ENCODE data around the gene FAM110A. TPM values are rescaled to one million over a fixed set of nuclear protein-coding genes. Genes with fewer than 3 reads are reported as not detected.

FAM110A gene
- total RNA-seq, 1 donor, result 10.6 TPM

GRCh38 chr20:869606-870005 lies 36.1 kb downstream of the FAM110A start:
- no peak overlapping the region for H3K4me3 ChIP-seq (ENCODE audit: low read length)
- H3K9me3 ChIP-seq (ENCODE audit: low read depth, low read length), result no peaks in the 10 kb centered on the region
- no peaks in the 10 kb centered on the region for H3K27me3 ChIP-seq (ENCODE audit: insufficient read depth, low read length)
- no peaks in the 10 kb centered on the region for H3K4me1 ChIP-seq (ENCODE audit: insufficient read depth, low read length)

- no peaks in the 10 kb centered on the region for H3K4me1 ChIP-seq (ENCODE audit: insufficient read depth, low read length)
- H3K9me3 ChIP-seq (ENCODE audit: low read depth, low read length), result no peaks in the 10 kb centered on the region
- H3K27me3 ChIP-seq (ENCODE audit: insufficient read depth, low read length), result no peaks in the 10 kb centered on the region
- no peak overlapping the region for H3K4me3 ChIP-seq (ENCODE audit: low read length)
Observed at GRCh38 chr20:870758-871157, 37.2 kb downstream of the FAM110A start.

GRCh38 chr20:871436-871835 lies 37.9 kb downstream of the FAM110A start:
- H3K27me3 ChIP-seq (ENCODE audit: insufficient read depth, low read length), result no peaks in the 10 kb centered on the region
- H3K9me3 ChIP-seq (ENCODE audit: low read depth, low read length), result no peaks in the 10 kb centered on the region
- H3K4me3 ChIP-seq (ENCODE audit: low read length), result no peak overlapping the region
- H3K4me1 ChIP-seq (ENCODE audit: insufficient read depth, low read length), result no peaks in the 10 kb centered on the region

DNA sequence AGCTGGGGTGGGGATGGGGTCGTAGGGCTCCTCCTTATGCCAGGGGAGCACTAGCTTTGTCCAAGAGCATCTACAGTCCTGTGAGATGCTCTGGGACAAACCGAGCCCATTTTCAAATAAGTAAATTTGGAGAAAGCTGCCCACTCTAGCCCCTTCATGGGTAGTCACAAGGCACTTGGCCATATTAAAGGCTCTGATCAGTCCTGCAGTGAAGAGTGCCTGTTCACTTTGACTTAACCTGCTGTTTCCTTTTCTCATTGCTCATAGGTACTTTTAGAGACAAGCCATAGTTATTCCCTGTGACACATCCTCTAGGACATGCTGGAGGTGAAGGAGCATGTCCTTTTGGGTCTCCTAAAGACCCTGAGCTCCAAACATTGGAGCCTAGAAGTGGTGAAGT lies 38.4 kb downstream of the FAM110A start:
- Histone ChIP-seq H3K4me3 (ENCODE audit: low read length) (no peak overlapping the region), H3K27me3 (ENCODE audit: insufficient read depth, low read length) (no peaks in the 10 kb centered on the region), H3K4me1 (ENCODE audit: insufficient read depth, low read length) (no peaks in the 10 kb centered on the region), H3K9me3 (ENCODE audit: low read depth, low read length) (no peaks in the 10 kb centered on the region)

DNA sequence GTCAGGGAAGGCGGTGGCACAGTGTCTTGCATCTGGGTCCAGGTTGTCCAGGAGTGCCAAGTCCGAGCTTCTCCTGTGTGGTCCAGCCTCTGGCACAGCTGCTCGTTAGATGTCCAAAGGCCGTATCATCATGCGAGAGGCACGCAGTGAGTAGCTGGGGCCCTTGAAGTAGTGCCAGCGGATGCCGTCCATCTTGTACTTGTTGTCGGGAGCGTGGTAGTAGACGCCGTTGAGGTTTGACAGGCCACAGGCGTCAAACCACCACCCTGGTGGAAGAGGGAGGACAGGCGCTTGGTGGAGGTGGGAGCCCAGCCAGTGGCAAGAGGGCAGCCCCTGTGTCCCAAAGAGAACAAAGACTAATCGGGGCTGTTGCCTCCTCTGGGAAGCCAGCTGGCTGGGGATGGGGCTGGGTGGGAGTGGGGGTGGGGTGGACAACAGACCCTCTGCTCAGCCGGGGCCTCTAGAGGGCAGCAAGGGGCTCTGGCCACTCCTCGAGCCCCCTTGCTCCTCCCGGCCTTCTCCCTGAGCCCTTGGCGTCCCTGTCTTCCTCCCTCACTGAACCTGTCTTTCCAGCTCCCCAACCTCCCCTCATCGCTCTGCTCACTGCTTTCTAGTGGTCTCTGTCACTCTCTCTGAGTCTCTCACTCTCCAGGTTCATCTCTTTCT lies 39.5 kb downstream of the FAM110A start:
- no peaks in the 10 kb centered on the region for H3K4me1 ChIP-seq (ENCODE audit: insufficient read depth, low read length)
- H3K9me3 ChIP-seq (ENCODE audit: low read depth, low read length), result no peaks in the 10 kb centered on the region
- no peaks in the 10 kb centered on the region for H3K27me3 ChIP-seq (ENCODE audit: insufficient read depth, low read length)
- H3K4me3 ChIP-seq (ENCODE audit: low read length), result no peak overlapping the region

GRCh38 chr20:873875-874607 lies 40.5 kb downstream of the FAM110A start:
- Histone ChIP-seq H3K4me3 (ENCODE audit: low read length) (no peak overlapping the region), H3K27me3 (ENCODE audit: insufficient read depth, low read length) (no peaks in the 10 kb centered on the region), H3K9me3 (ENCODE audit: low read depth, low read length) (no peaks in the 10 kb centered on the region), H3K4me1 (ENCODE audit: insufficient read depth, low read length) (no peaks in the 10 kb centered on the region)

DNA sequence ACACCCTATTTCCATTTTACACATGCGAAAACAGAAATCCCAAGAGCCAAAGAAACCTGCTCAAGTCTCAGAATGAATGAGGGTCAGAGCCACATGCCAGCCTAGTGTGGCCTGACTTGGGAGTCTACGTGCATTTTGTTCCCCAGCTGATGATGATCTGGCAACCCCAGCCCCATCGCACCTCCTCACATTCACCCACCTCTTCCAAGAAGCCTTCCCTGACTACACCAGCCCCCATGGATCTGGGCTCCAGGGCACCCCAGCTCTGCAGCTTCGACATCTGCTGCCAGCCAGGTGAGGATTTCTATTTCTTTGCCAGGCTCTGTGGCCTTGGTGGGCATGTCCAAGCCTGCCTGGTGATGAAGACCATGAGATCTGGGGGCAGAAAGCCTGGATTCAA lies 41.6 kb downstream of the FAM110A start:
- Histone ChIP-seq H3K4me1 (ENCODE audit: insufficient read depth, low read length) (no peaks in the 10 kb centered on the region), H3K9me3 (ENCODE audit: low read depth, low read length) (no peaks in the 10 kb centered on the region), H3K27me3 (ENCODE audit: insufficient read depth, low read length) (no peaks in the 10 kb centered on the region), H3K4me3 (ENCODE audit: low read length) (no peak overlapping the region)

DNA sequence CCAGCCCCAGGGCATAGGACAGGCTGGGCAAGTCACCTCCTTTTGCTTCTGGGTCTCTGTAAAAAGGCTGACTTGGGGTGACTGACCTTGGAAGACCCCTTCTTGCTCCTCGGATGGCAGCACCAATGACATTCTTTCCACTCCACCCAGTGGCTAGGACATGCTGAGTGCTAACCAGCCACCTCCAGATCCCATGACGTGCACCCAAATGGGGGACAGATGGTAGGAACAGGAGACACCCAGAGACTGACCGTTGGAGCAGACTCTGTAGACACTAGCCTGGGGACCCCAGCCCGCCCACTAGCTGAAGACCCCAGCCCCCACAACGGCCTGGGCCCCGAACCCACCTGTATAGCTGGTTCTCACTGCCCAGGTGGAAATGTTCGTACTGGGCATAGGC lies 44.3 kb downstream of the FAM110A start:
- no peak overlapping the region for H3K4me3 ChIP-seq (ENCODE audit: low read length)
- no peaks in the 10 kb centered on the region for H3K27me3 ChIP-seq (ENCODE audit: insufficient read depth, low read length)
- H3K4me1 ChIP-seq (ENCODE audit: insufficient read depth, low read length), result peaks cover 19% of the 10 kb centered on the region
- H3K9me3 ChIP-seq (ENCODE audit: low read depth, low read length), result no peaks in the 10 kb centered on the region

DNA sequence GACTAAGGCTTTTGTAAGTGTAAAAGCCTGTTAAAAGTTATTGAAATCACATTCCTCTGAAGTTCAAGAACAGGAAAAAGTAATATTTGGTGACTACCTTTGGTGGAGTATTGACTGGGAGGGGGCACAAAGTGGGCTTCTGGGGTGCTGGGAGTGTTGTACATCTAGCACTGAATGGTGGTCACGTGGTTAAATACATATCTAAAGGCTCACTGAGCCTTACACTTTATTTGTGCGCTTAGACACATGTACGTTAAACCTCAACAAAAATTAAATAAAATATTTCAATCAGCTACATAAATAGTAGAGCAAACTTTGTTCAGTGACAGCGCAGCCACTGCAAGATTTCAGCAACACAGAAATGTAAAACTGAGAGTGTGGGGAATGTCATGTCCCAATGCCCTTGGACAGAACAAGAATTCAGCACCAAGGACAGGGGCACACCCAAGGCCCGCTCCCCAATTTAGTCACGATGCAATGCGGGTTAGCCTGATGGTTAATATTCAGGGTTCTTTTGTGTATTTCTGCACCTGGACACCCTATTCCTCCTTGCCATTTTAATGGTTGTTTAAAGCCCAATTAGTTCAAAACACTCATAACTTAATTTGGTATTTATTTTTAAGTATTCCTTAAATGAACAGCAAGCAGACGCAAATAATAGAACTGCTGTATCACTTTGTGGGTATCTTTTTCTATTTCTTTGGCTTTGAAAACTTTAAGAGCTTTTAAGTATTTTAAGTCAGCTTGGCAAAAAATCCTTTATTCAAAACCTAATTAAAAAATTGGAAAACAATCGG lies 45.2 kb downstream of the FAM110A start:
- no peaks in the 10 kb centered on the region for H3K27me3 ChIP-seq (ENCODE audit: insufficient read depth, low read length)

GRCh38 chr20:879626-880025 lies 46.1 kb downstream of the FAM110A start:
- H3K9me3 ChIP-seq (ENCODE audit: low read depth, low read length), result no peaks in the 10 kb centered on the region
- H3K4me3 ChIP-seq (ENCODE audit: low read length), result no peak overlapping the region
- H3K27me3 ChIP-seq (ENCODE audit: insufficient read depth, low read length), result peaks cover 3% of the 10 kb centered on the region
- peaks cover 19% of the 10 kb centered on the region for H3K4me1 ChIP-seq (ENCODE audit: insufficient read depth, low read length)

More for the DNA sequence above, 45.2 kb downstream of the FAM110A start:
- Histone ChIP-seq H3K9me3 (ENCODE audit: low read depth, low read length) (no peaks in the 10 kb centered on the region), H3K4me3 (ENCODE audit: low read length) (no peak overlapping the region), H3K4me1 (ENCODE audit: insufficient read depth, low read length) (peaks cover 19% of the 10 kb centered on the region)

DNA sequence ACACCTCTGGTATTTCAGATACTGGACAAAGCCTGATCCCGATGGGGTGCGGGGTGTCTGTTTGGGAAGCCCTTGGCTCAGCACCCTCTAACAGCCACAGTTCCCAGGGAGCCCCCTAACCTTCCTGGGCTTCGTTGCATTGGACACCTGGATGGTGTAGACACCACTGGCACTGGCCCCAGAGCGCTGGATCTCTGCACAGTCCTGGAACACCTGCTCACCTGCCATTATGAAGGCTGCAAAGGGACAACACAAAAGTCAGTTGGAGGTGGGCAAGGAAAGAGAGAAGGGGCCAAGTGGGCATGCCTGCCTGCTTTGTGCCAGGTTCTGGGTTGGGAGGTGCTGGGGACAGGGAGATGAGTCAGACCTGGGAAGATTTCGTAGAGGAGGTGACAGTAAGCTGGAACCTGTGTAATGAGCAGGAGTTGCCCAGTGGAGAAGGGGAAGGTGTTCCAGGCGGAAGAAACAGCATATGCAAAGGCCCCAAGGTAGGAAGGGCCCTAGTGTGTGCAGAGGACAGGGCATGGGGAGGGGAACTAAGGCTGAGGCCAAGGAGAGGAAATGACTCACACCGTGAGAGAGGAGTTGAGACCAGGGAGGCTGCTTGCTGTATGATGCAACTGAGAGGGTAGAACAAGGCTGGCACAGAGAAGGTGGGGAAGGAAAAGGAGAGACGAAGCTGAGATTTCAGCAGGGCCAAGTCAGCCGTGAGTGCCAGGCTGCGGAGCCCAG lies 47.7 kb downstream of the FAM110A start:
- Histone ChIP-seq H3K27me3 (ENCODE audit: insufficient read depth, low read length) (peaks cover 10% of the 10 kb centered on the region), H3K4me3 (ENCODE audit: low read length) (no peak overlapping the region), H3K4me1 (ENCODE audit: insufficient read depth, low read length) (peaks cover 19% of the 10 kb centered on the region), H3K9me3 (ENCODE audit: low read depth, low read length) (no peaks in the 10 kb centered on the region)

DNA sequence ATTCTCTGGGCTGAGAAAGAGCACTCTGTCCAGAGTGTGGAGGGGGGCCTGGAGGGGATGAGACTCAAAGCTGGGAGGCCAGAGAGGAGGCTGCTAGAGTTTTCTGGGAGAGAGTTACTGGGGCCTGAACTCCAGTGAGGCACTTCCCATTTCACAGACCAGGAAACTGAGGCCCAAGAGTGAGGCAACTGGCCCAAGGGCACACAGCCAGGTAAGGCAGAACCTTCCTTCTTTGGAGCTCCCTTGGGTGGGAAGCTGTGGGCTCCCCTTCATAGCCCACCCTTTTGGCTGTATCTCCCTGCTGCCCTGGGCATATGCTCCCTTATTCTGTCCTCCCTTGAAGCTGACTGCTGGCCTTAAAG lies 48.2 kb downstream of the FAM110A start:
- Histone ChIP-seq H3K4me1 (ENCODE audit: insufficient read depth, low read length) (peaks cover 19% of the 10 kb centered on the region), H3K4me3 (ENCODE audit: low read length) (no peak overlapping the region), H3K9me3 (ENCODE audit: low read depth, low read length) (no peaks in the 10 kb centered on the region), H3K27me3 (ENCODE audit: insufficient read depth, low read length) (peaks cover 10% of the 10 kb centered on the region)

GRCh38 chr20:884983-885952 lies 51.8 kb downstream of the FAM110A start:
- Histone ChIP-seq H3K9me3 (ENCODE audit: low read depth, low read length) (no peaks in the 10 kb centered on the region), H3K27me3 (ENCODE audit: insufficient read depth, low read length) (peaks cover 10% of the 10 kb centered on the region), H3K4me1 (ENCODE audit: insufficient read depth, low read length) (peaks cover 19% of the 10 kb centered on the region), H3K4me3 (ENCODE audit: low read length) (no peak overlapping the region)

GRCh38 chr20:887137-887536 lies 53.6 kb downstream of the FAM110A start:
- Histone ChIP-seq H3K9me3 (ENCODE audit: low read depth, low read length) (no peaks in the 10 kb centered on the region), H3K4me1 (ENCODE audit: insufficient read depth, low read length) (peaks cover 25% of the 10 kb centered on the region), H3K27me3 (ENCODE audit: insufficient read depth, low read length) (peaks cover 10% of the 10 kb centered on the region), H3K4me3 (ENCODE audit: low read length) (no peak overlapping the region)
